Measurements from ENCODE around the gene DUSP16. TPM values are rescaled to one million over a fixed set of nuclear protein-coding genes. Genes with fewer than 3 reads are reported as not detected.

DUSP16 gene
- total RNA-seq, 4 donors from 2014 or later = 20.5 to 46.0 (median 35.5) TPM

GRCh38 chr12:12608557-12608957 is 45.9 kb upstream of the DUSP16 start:
- Histone ChIP-seq H3K4me3 (no peak overlapping the region), H3K4me1 (peaks cover 5 to 7% of the 10 kb centered on the region in 2 donors), H3K9me3 (no peaks in the 10 kb centered on the region), H3K36me3 (no peaks in the 10 kb centered on the region), H3K27me3 (no peaks in the 10 kb centered on the region), H3K27ac (no peak overlapping the region)
- DNase-seq = no peak
- intact Hi-C loops (cut with DNase I; ENCODE audit: low total_unique reads) = no loop called here
- TF ChIP-seq POLR2A (IDR thresholded peaks at IDR 0.05) (no peak), CTCF (IDR thresholded peaks at IDR 0.05) (no peak)

GRCh38 chr12:12606781-12607589 is 44.3 kb upstream of the DUSP16 start:
- intact Hi-C loops (cut with DNase I; ENCODE audit: low total_unique reads) = no loop called here
- Histone ChIP-seq H3K27ac (no peak overlapping the region), H3K36me3 (no peaks in the 10 kb centered on the region)

GRCh38 chr12:12604740-12605139 is 42.1 kb upstream of the DUSP16 start:
- TF ChIP-seq CTCF (IDR thresholded peaks at IDR 0.05) (no peak), POLR2A (IDR thresholded peaks at IDR 0.05) (no peak)
- Histone ChIP-seq H3K27me3 (no peaks in the 10 kb centered on the region), H3K27ac (no peak overlapping the region), H3K4me3 (no peak overlapping the region), H3K4me1 (no peaks in the 10 kb centered on the region), H3K36me3 (no peaks in the 10 kb centered on the region), H3K9me3 (no peaks in the 10 kb centered on the region)
- intact Hi-C loops (cut with DNase I; ENCODE audit: low total_unique reads) = no loop called here
- DNase-seq = no peak

More at GRCh38 chr12:12606781-12607589, 44.3 kb upstream of the DUSP16 start:
- no peak for TF ChIP-seq POLR2A (IDR thresholded peaks at IDR 0.05)
- no peak for TF ChIP-seq CTCF (IDR thresholded peaks at IDR 0.05)
- H3K4me1 ChIP-seq = no peaks in the 10 kb centered on the region
- no peaks in the 10 kb centered on the region for H3K27me3 ChIP-seq
- no peaks in the 10 kb centered on the region for H3K9me3 ChIP-seq
- no peak for DNase-seq
- H3K4me3 ChIP-seq = no peak overlapping the region

GRCh38 chr12:12600659-12601058 is 38.0 kb upstream of the DUSP16 start:
- no peak overlapping the region for H3K4me3 ChIP-seq
- no peaks in the 10 kb centered on the region for H3K27me3 ChIP-seq
- TF ChIP-seq POLR2A (IDR thresholded peaks at IDR 0.05) (no peak), CTCF (IDR thresholded peaks at IDR 0.05) (no peak)
- H3K4me1 ChIP-seq = no peaks in the 10 kb centered on the region
- DNase-seq = no peak
- H3K9me3 ChIP-seq = no peaks in the 10 kb centered on the region
- intact Hi-C loops (cut with DNase I; ENCODE audit: low total_unique reads) = no loop called here
- no peak overlapping the region for H3K27ac ChIP-seq
- no peaks in the 10 kb centered on the region for H3K36me3 ChIP-seq

- intact Hi-C loops (cut with DNase I; ENCODE audit: low total_unique reads) = no loop called here
- no peak for DNase-seq
- no peaks in the 10 kb centered on the region for H3K36me3 ChIP-seq
- no peak overlapping the region for H3K27ac ChIP-seq
- H3K4me3 ChIP-seq = no peak overlapping the region
- H3K4me1 ChIP-seq = no peaks in the 10 kb centered on the region
- H3K9me3 ChIP-seq = no peaks in the 10 kb centered on the region
- H3K27me3 ChIP-seq = no peaks in the 10 kb centered on the region
- TF ChIP-seq CTCF (IDR thresholded peaks at IDR 0.05) = no peak
- TF ChIP-seq POLR2A (IDR thresholded peaks at IDR 0.05) = no peak
These were observed 37.3 kb upstream of the DUSP16 start for GRCh38 chr12:12599750-12600643.
